GM21367 (cell line): ENCODE data around the gene UQCR10.
A peak's percentile ranks its signal among the peaks of the same experiment; 100 is the strongest.

Experiments used
- ATAC-seq: cut with Tn5 transposase; IDR thresholded peaks from one replicate; pipeline ENCODE4 v1.9.1; 2021; ENCODE audit not compliant: unreplicated experiment

The UQCR10 gene

DNA sequence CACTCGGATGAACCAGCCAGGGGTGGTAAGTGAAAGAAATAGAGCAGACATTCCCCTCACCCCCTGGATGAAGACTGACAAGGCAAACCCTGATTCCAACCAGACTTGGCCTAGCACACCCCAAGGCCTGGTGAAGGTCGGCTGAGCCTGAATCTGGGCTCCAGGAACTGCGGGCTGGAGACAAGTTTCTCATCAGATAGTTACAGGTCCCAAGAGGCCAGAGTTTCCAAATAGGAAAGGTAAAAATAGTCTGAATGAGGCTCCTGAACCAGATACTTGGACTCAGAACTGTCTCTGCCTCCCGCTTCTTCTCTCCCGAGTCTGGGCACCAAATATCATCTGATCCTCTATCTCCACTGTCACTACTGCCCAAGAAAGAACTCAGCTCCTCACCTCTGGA lies 8.2 kb upstream of the UQCR10 start:
- no peak for ATAC-seq

- no peak for ATAC-seq
Measured at GRCh38 chr22:29762263-29762662, 4.9 kb upstream of the UQCR10 start.

DNA sequence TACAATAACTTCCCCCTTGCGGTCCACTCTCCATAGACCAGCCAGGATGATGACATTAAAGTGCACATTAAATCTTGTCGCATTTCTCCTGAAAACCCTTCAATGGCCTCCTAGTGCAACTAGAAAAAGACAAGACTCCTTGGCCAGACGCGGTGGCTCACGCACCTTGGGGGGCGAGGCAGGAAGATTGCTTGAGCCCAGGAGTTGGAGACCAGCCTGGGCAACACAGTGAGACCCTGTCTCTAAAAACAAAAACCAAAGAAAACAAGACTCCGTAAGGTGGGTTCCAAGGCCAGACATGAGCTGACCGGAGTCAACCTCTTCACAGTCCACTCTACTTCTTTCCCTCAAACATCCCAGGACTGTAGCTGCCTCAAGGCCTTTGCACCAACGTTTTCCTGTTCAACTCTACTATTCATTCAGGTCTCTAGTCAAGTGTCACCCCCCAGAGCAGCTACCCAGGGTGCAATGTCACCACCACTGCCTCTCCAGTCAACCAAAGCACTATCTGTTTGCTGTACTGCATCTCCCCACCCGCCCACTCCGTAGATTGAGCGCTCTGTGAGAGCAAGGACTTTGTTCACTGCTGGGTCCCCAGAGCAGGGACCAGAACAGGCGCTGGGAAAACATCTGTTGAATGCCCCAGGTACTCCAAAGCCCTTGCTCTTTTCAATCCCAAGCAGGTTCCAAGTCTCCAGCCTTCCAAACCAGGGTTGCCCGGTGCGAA lies 1.1 kb upstream of the UQCR10 start:
- peak; percentile 21 for ATAC-seq

DNA sequence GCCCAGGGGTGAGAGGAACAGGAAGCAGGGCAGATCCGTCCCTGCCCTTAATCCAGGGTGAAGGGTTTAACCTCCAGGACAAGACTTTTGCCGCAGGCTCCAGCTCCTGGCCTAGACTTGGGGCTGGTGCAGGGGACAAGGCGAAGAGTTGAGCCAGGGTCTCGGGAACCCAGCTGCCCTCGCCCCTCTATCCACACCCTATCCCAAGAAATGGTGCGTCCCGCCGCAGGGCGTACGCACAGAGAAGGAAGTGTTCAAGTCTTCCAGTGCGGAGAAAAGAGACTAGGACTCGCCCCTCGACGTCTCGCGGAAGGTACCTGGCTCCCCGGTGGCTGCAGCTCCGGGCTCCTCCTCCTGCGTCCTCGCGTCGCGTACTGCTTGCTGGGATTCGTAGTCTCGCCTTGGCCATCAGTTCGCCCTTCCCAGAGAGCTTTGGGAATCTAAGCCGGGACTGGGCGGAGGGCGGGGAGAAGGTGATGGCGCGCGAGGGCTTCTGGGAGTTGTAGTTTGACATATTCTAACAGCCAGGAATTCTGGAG lies 468 bp upstream of the UQCR10 start, which contains the start of gene ZMAT5:
Gene ZMAT5, minus strand, starts transcription at position 376 of the 539 bp plus-strand sequence. CDS start 18,463 bp downstream, outside the sequence.
- ATAC-seq, result peak; percentile 85

DNA sequence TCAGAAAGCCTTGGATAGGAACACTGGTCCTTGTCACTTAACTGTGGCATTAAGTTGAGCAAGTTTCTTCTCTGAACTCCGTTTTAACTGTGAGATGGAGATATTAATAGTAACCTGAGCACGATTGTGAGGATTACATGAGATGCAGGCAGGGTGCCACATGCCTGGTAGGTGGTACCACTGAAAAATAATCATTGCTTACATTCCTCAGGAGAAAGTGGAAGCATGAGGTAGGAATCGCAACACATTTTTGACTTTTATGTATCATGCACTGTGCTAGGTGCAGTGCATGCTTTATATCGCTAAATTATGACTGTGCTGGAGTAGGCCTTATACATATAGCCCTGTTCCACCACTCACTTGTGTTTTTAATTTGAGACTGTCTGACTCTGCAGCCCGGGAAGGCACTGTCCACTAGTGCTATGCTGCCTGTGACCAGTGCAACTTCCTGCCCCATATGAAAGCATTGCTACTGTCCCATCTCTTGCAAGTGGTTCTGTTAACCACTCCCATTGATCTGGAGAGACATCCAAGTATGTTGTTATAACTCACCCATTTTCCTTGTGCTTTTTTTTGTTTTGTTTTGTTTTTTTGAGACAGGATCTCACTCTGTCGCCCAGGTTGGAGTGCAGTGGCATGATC lies 1.0 kb downstream of the UQCR10 start:
- ATAC-seq, result no peak

- no peak for ATAC-seq
Measured at GRCh38 chr22:29769723-29770321, 2.7 kb downstream of the UQCR10 start.

- ATAC-seq, result no peak
Measured at GRCh38 chr22:29772170-29772641, 5.0 kb downstream of the UQCR10 start.

- no peak for ATAC-seq
Measured at GRCh38 chr22:29773233-29773632, 6.1 kb downstream of the UQCR10 start.

DNA sequence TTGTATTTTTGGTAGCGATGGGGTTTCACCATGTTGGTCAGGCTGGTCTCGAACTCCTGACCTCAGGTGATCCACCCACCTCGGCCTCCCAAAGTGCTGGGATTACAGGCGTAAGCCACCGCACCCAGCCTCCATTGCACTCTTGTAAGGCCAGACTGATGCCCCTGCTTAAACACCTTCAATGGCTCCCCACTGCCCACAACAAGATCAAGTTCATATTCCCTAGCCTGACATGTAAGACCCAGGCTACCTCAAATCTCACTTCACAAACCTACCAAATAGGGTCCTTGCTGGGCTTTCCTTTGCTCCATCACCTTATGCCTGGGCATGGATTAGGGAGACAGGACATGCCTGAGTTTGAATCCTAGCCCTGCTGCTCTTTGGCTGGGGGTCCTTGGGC lies 13.1 kb downstream of the UQCR10 start:
- ATAC-seq, result no peak

- no peak for ATAC-seq
Measured at GRCh38 chr22:29780748-29781676, 13.8 kb downstream of the UQCR10 start.

DNA sequence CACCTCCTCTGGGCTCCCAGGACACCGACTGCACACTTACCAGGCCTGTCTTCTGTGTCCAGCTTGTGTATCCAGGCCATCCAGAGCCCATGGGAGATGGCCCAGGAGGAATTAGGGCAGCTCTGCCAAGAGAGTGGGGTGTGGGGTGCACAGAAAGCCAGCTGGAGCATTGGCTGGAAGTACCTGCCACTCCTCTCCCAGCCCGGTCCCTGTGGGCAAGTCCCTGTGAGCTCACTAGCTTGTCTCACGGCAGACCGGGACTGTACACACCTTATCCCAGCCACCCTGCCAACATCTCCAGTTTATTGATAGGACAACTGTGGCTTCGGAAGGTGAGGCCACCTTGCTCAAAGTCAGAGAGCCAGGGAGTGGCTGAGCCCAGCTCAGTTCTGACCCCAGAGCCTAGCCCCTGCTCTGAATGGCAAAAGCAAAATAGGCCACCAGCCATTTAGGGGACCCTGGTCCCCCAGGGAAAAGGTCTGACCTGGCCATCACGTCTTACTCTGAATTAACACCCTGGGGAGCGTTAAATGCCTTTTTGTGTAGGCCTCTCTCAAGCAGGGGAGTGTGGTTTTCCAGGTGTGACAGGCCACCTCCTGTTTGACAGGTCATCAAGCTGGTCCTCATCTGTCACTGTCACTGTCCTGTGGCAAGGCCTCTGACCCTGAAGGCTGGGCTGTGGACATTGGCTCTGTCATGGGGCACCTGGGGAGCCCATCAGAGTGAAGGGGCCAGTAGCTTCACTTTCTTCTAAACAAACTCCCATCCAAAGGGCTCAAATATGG lies 15.1 kb downstream of the UQCR10 start:
- no peak for ATAC-seq

GRCh38 chr22:29784451-29785361 lies 17.5 kb downstream of the UQCR10 start:
- ATAC-seq, result no peak

DNA sequence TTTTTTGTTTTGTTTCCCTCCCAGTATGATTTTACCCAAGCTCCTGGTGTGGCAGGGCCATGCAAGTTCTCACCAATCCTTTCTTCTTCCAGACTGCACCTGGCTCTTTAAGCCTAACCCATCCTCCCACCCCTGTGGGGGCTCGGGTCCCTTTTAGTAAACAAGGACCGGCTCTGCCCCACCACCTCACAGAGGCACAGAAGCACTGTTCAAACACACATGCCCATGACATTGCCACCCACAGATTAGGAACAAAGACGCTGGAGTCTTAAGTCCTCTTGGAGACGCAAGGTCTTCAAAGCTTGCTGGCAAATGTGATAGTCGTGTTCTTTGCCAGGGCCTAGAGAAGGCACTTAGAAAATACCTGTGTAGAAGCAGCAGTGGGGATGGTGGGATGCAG lies 18.9 kb downstream of the UQCR10 start:
- no peak for ATAC-seq

GRCh38 chr22:29787371-29787980 lies 20.3 kb downstream of the UQCR10 start:
- ATAC-seq, result no peak

- ATAC-seq, result no peak
Measured at GRCh38 chr22:29788339-29789279, 21.4 kb downstream of the UQCR10 start.

DNA sequence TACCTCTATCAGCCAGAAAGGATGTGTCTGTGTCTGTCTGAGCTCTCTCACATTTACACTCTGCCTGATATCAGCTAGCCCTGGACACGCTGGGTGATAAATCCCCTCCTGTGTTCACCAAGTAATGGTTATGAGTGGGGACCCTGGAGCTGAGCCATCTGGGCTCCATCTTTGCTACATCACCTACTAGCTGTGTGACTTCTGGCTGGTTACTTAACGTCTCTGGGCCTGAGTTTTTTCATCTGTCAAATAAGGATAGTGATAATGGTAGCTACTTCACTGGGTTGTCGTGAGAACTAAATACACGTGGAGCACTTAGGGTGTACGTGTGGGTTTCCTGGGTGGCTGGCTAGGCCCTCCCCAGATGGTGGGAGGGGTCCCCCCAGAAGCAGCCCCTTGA lies 22.9 kb downstream of the UQCR10 start:
- no peak for ATAC-seq

- no peak for ATAC-seq
Measured at GRCh38 chr22:29793396-29793795, 26.2 kb downstream of the UQCR10 start.
